ENCODE measurements around the gene TCF21.

DNA sequence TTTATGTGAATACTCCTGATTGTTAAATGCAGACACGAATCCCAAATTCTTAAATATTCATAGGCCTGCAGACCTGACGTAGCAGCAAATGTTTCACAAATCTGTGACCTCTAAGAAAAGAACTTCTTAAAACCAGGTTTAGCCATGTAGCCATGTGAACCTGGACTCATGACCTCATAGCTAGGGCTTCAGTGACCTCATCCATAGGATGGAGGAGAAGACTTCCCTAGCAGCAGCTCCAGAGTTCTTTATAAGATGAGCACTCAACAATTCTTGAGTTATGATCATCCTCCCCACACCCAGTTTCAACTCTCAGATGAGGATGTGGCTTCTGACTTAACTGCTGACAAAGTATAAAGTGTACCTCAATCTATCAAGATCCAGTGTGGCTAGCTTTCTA, 45.8 kb upstream of the TCF21 start:
- TF ChIP-seq CTCF (IDR thresholded peaks at IDR 0.05 in 8 of 11, conservative IDR thresholded peaks at IDR 0.05 in 3 of 11) (no peak), POLR2A (IDR thresholded peaks at IDR 0.05) (no peak)
